ENCODE results near the gene MTO1.
"Not testable (repeated sequence)": the region's sequence is repeated elsewhere in the genome, so short reads cannot be mapped to it uniquely, and the experiment has no call there.

The MTO1 gene

GRCh38 chr6:73461537-73462350 lies at the start of gene MTO1:
Gene MTO1, plus strand, starts transcription at chr6:73461737. Its CDS starts 118 bp downstream, at chr6:73461855.
- peak; percentile 90 for DNase-seq

DNA sequence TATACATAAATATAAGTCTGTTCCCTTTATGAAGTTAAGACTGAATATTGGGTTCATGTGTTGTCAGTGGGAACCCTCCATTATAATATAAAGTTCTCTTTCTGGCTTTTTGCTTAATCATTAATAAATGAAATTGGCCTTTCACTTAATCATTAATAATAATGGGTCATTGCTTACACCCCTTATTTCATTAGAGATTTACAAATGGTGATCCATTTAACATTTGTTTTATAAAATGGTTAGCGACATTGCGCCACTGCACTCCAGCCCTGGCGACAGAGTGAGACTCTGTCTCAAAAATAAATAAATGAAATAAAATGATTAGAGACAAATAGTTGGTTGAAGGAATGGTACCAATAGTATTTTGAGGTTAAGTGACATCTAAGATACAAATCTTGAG lies 48.4 kb upstream of the MTO1 start:
- no peak for DNase-seq

GRCh38 chr6:73418081-73418741 lies 43.3 kb upstream of the MTO1 start:
- peak; percentile 23 for DNase-seq

- no peak for DNase-seq
Measured at GRCh38 chr6:73421534-73421933, 40.0 kb upstream of the MTO1 start.

DNA sequence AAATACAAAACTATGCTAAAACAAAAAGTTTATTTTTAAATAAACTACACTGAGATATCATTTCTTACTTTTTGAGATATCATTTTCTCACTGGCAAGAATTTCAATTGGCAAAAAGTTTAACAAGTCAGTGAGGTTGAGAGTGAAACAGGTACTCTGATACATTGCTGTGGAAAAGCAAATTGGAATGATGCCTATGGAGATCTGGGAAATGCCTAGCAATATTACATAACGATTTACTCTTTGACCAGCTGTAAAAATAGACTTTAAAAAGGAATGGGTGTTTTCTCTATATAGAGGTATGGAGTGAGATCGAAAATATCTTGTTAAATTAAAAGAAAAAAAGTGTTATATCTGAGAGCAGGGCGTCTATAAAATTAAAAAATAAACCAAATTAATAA lies 26.3 kb upstream of the MTO1 start:
- no peak for DNase-seq

- DNase-seq: no peak
Measured at GRCh38 chr6:73443555-73443954, 18.0 kb upstream of the MTO1 start.

- peak; percentile 30 for DNase-seq
Measured at GRCh38 chr6:73451223-73452106, 10.1 kb upstream of the MTO1 start.

DNA sequence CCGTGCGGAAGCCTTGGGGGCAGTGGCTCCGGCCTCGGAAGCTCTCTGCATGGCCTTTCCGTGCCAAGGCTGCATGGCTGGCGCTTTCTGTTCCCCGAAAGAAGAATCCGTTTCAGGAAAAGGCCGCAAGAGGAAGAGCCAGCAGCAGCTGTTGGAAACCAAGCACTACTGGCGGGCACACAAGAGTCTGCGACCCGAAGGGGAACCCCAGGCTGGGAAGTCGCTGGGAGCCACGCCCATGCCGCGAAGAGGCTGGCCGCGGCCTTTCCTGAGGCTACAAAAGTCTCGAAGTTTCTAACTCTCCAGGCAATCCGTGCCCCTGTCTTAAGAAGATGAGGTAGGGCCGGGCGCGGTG lies 9.5 kb upstream of the MTO1 start, which contains the start of gene CGAS:
CGAS (minus strand) TSS at position 191 of the 355 bp plus-strand sequence; CDS start at position 75, 116 bp downstream.
- DNase-seq: peak; percentile 36

DNA sequence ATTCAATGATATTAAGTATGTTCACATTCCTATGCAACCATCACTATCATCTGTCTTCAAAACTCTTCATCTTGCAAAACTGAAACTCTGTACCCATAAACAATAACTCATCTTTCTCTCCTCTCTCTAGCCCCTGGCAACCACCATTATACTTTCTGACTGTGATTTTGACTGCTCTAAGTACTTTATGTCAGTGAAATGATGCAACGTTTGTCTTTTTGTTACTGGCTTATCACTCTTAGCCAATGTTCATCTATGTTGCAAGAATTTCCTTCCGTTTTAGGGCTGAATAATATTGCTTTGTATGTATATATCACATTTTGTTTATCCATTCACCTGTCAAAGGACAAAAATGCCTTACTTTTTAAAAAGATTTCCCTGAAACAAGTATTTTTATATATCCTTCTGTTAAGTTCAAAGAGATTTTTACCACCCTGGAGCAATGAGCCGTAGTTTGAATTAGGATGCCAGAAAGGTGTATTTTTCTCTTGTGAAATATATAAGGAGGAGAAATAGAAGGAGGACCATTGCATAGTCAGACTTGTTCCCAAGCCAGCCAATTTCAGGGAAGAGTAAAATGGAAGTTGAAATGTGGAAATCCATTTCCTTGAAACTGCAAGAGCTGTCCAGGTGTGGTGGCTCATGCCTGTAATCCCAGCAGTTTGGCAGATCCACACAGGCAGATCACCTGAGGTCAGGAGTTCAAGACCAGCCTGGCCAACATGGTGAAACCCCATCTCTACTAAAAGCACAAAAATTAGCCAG lies 5.5 kb upstream of the MTO1 start:
- DNase-seq: peak; percentile 40

- DNase-seq: not testable (repeated sequence)
Measured at GRCh38 chr6:73459474-73459873, 2.1 kb upstream of the MTO1 start.

DNA sequence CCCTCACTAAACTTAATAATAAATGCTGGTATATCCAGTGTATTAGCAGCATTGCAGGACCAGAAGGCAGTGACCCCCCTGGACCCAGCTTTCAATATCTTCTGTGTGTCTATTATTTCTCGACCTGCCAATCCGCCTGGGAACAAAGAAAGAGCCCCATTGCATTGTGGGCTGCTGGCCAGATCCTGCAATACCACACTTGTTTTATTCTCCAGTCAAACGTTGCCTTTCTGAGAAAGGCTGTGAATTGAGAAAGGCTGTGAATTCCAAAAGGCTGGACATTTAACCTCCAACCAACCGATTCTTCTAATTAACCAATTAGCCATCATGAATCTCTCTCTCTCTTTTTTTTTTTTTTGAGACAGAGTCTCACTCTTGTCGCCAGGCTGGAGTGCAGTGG lies 1.5 kb upstream of the MTO1 start:
- no peak for DNase-seq

GRCh38 chr6:73471686-73472290 lies 10.3 kb downstream of the MTO1 start:
- DNase-seq: no peak

DNA sequence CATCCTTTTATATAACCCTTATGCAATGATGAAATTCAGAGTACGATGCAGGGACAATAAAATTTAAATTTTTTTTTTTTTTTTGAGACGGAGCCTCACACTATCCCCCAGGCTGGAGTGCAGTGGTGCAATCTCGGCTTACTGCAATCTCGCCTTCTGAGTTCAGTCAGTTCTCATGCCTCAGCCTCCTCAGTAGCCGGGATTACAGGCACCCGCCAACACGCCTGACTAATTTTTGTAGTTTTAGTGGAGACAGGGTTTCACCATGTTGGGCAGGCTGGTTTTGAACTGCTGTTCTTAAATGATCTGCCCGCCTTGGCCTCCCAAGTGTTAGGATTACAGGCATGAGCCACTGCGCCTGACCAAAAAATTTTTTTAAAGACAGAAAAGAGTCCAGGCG lies 15.2 kb downstream of the MTO1 start:
- DNase-seq: no peak

GRCh38 chr6:73477407-73477806 lies 15.9 kb downstream of the MTO1 start:
- DNase-seq: no peak

DNA sequence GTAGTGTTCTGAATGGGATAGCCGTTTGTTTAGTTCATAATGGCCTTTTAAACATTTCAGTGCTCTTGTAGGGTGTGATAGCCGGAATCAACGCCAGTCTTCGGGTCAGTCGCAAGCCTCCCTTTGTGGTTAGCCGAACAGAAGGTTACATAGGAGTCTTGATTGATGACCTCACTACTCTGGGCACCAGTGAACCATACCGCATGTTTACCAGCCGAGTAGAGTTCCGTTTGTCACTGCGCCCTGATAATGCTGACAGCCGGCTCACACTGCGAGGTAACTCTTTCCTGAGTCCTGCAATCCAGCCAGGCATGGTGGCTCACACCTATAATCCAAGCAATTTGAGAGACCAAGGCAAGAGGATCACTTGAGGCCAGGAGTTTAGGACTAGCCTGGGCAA lies 20.4 kb downstream of the MTO1 start:
- DNase-seq: no peak

GRCh38 chr6:73484438-73484837 lies 22.9 kb downstream of the MTO1 start:
- DNase-seq: no peak

GRCh38 chr6:73487473-73487872 lies 25.9 kb downstream of the MTO1 start:
- no peak for DNase-seq

DNA sequence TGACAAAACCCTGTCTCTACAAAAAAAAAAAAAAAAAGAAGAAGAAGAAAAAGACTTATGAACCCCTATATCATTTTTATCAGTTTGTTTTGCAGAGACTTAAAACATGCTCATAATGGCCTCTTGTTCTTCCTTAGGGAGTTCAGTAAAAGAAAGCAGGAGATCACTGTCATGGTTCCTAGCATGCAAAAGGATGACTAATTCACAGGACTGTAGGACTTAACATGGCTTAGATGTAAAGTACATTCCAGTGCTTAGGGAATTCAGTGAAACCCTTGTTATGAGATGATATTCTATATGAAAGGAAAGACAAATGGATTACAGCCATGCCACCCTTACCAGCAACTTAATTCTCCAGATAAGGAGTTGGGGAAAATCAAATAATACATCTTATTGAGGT lies 29.8 kb downstream of the MTO1 start:
- no peak for DNase-seq

GRCh38 chr6:73497915-73498314 lies 36.4 kb downstream of the MTO1 start:
- DNase-seq: no peak

GRCh38 chr6:73503027-73503772 lies 41.7 kb downstream of the MTO1 start:
- no peak for DNase-seq

- no peak for DNase-seq
Measured at GRCh38 chr6:73504160-73504559, 42.6 kb downstream of the MTO1 start.

Data from HCEC 1CT (cell line).